Upper lobe of right lung (tissue), 1 donor: ENCODE data around the gene NUDT8. TPM values are rescaled to one million over a fixed set of nuclear protein-coding genes. Genes with fewer than 3 reads are reported as not detected.

Experiments used
- ATAC-seq: fragments of 200-7000 bp; cut with Tn5 transposase; one replicate; pipeline ENCODE4 v1.9.1; 2020; ENCODE audit warnings: mild to moderate bottlenecking, moderate library complexity
- DNase-seq: peaks from one replicate; pipeline ENCODE4 v3.0.0-alpha.2; 2020
- H3K27ac ChIP-seq: fragments of 200-600 bp; one replicate; pipeline ENCODE4 v1.8.0; 2022
- H3K27me3 ChIP-seq: fragments of 200-600 bp; one replicate; pipeline ENCODE4 v1.8.0; 2022; ENCODE audit warnings: mild to moderate bottlenecking
- H3K36me3 ChIP-seq: fragments of 200-600 bp; one replicate; pipeline ENCODE4 v1.8.0; 2022
- H3K4me1 ChIP-seq: fragments of 200-600 bp; one replicate; pipeline ENCODE4 v1.8.0; 2022
- H3K4me3 ChIP-seq: fragments of 200-600 bp; one replicate; pipeline ENCODE4 v1.8.0; 2022; ENCODE audit warnings: mild to moderate bottlenecking
- H3K9me3 ChIP-seq: fragments of 200-600 bp; one replicate; pipeline ENCODE4 v1.8.0; 2022
- CTCF ChIP-seq: fragments of 200-600 bp; IDR thresholded peaks from one replicate; pipeline ENCODE4 v1.8.0; 2022; ENCODE audit warnings: antibody characterized with exemption
- intact Hi-C: fragments of 100-400 bp; cut with DNase I; formaldehyde crosslinking; loops from one replicate; pipeline ENCODE4 v1.11.0; 2022
- total RNA-seq: library from RNA; stranded (reverse); fragmentation: NEBNext Ultra II Directional; extraction: Animal tissue kit (Norgen Biotek cat#: 25700); gene quantifications from one replicate; pipeline ENCODE4 v1.2.1, GENCODE V29; 2021
- donor health status: DM: no; HTN: yes; CAD: no; lungs with severe emphysema.

Gene NUDT8
- total RNA-seq, 1 donor from 2014 or later = 12.2 TPM

DNA sequence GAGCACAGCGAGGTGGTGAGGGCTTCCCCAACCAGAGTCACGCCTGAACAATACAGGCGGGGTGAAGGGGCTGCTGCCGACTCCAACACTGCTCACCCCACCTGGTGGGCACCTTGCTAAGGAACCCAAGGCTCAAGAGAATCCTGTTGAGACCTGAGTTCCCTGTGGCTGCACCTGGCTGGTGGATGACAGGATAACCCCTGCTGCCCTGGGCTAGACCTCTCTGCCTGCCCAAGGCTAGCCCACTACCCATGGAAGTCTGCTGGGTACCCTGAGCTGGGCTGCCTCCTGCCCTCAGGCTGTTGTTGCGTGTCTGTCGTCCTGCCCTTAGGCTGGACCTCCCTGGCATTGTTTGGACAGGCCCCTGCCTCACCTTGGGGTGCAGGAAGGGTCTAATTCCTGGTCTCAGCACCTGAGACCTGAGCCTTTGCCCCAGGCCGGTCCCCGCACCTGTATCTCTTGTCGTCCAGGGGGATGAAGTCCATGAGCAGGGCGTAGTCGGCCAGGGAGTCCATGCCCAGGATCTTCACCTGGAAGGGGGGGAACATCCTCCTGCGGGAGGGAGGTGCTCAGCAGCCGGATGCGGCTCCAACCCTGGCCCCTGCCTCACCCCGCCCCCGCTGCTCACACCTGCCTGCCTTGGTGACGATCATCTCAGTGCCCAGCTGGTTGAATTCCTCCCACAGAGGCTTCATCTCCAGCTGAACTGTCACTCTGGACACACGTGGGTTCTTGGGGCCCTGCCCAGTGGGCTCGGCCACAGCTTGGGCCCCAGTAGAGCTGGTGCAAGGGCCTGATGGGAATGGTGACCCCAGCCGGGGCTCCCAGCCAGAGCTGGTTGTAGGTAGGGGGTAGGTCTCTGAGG is 4.9 kb upstream of the NUDT8 start:
- intact Hi-C loops = loop anchor here (5.0 kb wide), 1 partner anchor 48 kb away; no protein-coding TSS in a partner anchor
- no peaks in the 10 kb centered on the region for H3K9me3 ChIP-seq
- no peak overlapping the region for H3K27ac ChIP-seq
- no peak overlapping the region for H3K4me3 ChIP-seq
- ATAC-seq (no peak), DNase-seq (peak; percentile 57)
- H3K27me3 ChIP-seq = peaks cover 3% of the 10 kb centered on the region
- no peaks in the 10 kb centered on the region for H3K36me3 ChIP-seq
- TF ChIP-seq CTCF = no peak
- peaks cover 6% of the 10 kb centered on the region for H3K4me1 ChIP-seq

- no peaks in the 10 kb centered on the region for H3K36me3 ChIP-seq
- peaks cover 6% of the 10 kb centered on the region for H3K4me1 ChIP-seq
- no peak overlapping the region for H3K27ac ChIP-seq
- no peaks in the 10 kb centered on the region for H3K9me3 ChIP-seq
- DNase-seq (peak; percentile 64), ATAC-seq (no peak)
- TF ChIP-seq CTCF = no peak
- no peak overlapping the region for H3K4me3 ChIP-seq
- intact Hi-C loops = loop anchor here (5.0 kb wide), 1 partner anchor 48 kb away; no protein-coding TSS in a partner anchor
- no peaks in the 10 kb centered on the region for H3K27me3 ChIP-seq
Observed at GRCh38 chr11:67633758-67634365, 4.1 kb upstream of the NUDT8 start.

- DNase-seq = no peak
- intact Hi-C loops = loop anchor here (5.0 kb wide), 1 partner anchor 49 kb away; no protein-coding TSS in a partner anchor
- Histone ChIP-seq H3K4me3 (no peak overlapping the region), H3K27ac (no peak overlapping the region), H3K36me3 (no peaks in the 10 kb centered on the region), H3K9me3 (no peaks in the 10 kb centered on the region), H3K4me1 (peaks cover 6% of the 10 kb centered on the region), H3K27me3 (no peaks in the 10 kb centered on the region)
- no peak for TF ChIP-seq CTCF
- no peak for ATAC-seq
Observed at GRCh38 chr11:67632982-67633755, 3.4 kb upstream of the NUDT8 start.

DNA sequence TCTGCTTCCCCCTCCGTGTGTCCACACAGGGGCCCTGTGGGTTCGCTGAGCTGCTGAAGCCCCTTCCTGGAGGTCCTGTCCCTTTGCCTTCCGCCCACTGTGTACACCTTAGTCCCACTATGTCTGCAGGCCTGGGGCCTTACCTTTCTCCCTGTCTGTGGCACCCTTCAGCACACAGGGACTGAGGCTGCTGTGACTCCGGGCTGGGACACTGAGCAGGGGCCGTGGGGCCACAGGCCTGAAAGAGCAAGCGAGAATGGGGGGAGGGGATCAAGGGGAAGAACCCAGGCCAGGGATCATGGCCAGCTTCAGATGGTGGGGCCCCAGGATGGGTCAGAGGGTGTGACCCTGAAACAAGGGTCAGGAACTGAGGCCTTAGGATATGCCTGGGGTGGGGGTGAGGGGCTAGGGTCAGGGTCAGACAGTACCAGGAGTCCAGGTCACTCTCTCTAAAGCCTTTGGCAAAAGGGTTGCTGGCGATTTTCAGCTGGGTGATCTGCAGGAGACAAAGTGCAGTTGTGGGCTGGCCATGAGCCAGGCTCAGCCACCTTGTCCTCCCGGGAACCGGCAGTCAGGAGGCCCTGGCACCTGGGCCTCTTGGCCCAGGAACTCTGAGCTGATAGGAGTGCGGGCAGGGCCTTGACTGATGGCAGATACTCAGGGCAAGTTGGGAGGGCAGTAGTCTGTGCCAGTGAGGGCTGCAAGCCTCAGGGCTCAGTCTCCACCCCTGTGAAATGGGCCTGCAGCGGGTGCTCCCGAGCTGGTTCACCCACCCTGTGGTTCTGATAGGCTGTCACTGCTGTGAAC is 2.6 kb upstream of the NUDT8 start:
- H3K27ac ChIP-seq = no peak overlapping the region
- no peak overlapping the region for H3K4me3 ChIP-seq
- no peaks in the 10 kb centered on the region for H3K36me3 ChIP-seq
- peaks cover 6% of the 10 kb centered on the region for H3K4me1 ChIP-seq
- DNase-seq (peak; percentile 70), ATAC-seq (no peak)
- TF ChIP-seq CTCF = no peak
- H3K9me3 ChIP-seq = no peaks in the 10 kb centered on the region
- H3K27me3 ChIP-seq = no peaks in the 10 kb centered on the region
- intact Hi-C loops = loop anchor here (5.0 kb wide), 1 partner anchor 50 kb away; no protein-coding TSS in a partner anchor

GRCh38 chr11:67631853-67632174 is 2.1 kb upstream of the NUDT8 start:
- Histone ChIP-seq H3K27ac (no peak overlapping the region), H3K36me3 (no peaks in the 10 kb centered on the region), H3K4me1 (peaks cover 6% of the 10 kb centered on the region), H3K9me3 (no peaks in the 10 kb centered on the region), H3K4me3 (no peak overlapping the region), H3K27me3 (no peaks in the 10 kb centered on the region)
- DNase-seq = no peak
- no peak for ATAC-seq
- TF ChIP-seq CTCF = no peak
- intact Hi-C loops = loop anchor here (5.0 kb wide), 1 partner anchor 50 kb away; no protein-coding TSS in a partner anchor
